Measurements from ENCODE around the gene SORCS1.

GRCh38 chr10:107067843-107068242 is 96.7 kb downstream of the SORCS1 start:
- TF ChIP-seq, protein P1, sequence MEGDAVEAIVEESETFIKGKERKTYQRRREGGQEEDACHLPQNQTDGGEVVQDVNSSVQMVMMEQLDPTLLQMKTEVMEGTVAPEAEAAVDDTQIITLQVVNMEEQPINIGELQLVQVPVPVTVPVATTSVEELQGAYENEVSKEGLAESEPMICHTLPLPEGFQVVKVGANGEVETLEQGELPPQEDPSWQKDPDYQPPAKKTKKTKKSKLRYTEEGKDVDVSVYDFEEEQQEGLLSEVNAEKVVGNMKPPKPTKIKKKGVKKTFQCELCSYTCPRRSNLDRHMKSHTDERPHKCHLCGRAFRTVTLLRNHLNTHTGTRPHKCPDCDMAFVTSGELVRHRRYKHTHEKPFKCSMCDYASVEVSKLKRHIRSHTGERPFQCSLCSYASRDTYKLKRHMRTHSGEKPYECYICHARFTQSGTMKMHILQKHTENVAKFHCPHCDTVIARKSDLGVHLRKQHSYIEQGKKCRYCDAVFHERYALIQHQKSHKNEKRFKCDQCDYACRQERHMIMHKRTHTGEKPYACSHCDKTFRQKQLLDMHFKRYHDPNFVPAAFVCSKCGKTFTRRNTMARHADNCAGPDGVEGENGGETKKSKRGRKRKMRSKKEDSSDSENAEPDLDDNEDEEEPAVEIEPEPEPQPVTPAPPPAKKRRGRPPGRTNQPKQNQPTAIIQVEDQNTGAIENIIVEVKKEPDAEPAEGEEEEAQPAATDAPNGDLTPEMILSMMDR (IDR thresholded peaks at IDR 0.05) = no peak
- no peak for TF ChIP-seq POLR2A (IDR thresholded peaks at IDR 0.05)

All from prostate gland (tissue), 2 donors.